GM20431 (cell line): ENCODE data around the gene AOPEP.

Experiments
- in situ Hi-C: fragments of 300-500 bp; cut with MseI, MboI; formaldehyde crosslinking; loops from one replicate; pipeline ENCODE4 v1.15.0; 2020; ENCODE audit warnings: low sequenced_read_pairs; ENCODE audit not compliant: unreplicated experiment

AOPEP gene

DNA sequence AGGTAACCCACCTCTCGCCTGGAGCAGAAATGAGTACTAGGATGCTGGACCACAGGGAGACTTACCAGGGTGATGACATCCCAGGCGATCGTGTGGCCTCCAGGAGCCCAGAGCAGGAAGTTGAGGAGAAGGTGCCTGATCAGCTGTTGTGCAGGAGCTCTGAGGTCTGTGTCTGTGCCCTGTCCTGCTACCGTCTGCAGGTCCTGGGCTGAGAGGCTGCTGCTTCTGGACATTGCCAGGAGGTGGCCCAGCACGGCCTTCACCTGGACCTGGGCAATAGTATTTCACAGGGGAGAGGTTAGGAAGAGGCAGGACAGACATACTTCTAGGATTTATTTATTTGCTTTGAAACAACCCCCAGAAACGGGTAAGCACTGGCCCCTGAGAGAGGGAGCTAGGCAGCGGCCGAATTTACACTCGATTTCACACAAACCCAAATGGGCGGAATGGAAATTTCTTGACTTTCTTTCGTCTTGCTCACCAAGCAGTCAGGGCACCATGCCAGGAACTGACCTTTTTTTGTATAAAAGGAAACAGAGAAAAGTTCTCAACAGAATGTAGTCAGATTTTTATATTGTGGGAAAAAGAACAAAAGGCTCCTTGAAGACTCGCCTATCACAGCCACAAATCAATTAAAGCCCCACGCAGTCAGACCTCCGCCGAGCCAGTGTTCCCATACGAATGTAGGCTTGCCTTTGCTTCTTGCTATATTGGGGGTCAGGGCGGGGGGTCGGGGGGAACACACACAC lies 380.7 kb downstream of the AOPEP start:
- in situ Hi-C loops = loop anchor here (25.0 kb wide), 1 partner anchor 320 kb away; no protein-coding TSS in a partner anchor

DNA sequence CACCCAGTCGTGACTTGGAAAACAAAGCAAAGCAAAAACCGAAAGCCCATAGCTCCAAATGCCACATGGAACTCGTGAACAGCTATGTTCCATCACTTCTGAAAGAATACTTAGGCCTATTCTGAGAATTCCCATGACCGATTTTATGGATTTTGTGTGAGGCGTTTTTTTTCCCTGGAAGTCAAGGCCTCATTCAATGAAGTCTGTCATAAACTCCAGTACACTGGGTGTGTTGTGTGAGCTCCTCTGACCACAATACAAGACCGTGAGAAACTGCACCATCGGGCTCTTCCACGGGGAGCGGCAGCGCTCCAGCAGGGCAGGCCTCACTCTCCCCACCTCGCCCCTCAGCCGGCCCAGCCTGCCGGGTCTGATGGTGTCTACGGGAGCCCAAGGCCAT lies 381.5 kb downstream of the AOPEP start:
- in situ Hi-C loops = loop anchor here (25.0 kb wide), 1 partner anchor 321 kb away; no protein-coding TSS in a partner anchor

DNA sequence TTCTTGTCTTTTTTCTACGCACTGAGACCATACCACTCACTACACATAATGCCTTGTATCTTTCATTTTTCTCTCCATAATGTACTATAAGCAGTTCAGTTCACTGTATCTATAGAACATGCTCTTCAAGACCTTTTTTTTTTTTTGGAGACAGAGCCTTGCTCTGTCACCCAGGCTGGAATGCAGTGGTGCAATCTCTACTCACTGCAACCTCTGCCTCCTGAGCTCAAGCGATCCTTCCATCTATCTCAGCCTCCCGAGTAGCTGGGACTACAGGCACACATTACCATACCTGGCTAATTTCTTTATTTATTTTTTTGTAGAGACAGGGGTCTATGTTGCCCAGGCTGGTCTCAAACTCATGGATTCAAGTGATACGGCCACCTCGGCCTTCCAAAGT lies 382.3 kb downstream of the AOPEP start:
- in situ Hi-C loops = loop anchor here (25.0 kb wide), 1 partner anchor 321 kb away; no protein-coding TSS in a partner anchor

DNA sequence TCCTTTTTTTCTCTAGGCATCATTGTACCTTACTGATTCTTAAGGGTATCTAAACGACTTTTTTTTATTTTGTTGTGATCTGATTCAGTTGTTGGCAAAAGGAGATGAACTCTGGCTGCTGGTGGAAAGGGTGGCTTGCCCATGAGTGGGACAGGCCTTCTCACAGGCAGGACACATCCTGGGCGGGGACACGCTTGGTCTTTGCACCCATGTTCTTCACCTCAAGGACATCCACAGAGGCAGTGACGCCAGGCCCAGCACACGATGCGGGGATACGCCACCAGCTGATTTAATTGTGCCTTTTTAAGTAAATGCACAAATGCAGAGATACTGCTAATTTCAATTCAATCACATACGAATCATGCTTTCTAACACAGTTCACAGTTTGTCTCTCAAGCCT lies 383.0 kb downstream of the AOPEP start:
- in situ Hi-C loops = loop anchor here (25.0 kb wide), 1 partner anchor 322 kb away; no protein-coding TSS in a partner anchor

DNA sequence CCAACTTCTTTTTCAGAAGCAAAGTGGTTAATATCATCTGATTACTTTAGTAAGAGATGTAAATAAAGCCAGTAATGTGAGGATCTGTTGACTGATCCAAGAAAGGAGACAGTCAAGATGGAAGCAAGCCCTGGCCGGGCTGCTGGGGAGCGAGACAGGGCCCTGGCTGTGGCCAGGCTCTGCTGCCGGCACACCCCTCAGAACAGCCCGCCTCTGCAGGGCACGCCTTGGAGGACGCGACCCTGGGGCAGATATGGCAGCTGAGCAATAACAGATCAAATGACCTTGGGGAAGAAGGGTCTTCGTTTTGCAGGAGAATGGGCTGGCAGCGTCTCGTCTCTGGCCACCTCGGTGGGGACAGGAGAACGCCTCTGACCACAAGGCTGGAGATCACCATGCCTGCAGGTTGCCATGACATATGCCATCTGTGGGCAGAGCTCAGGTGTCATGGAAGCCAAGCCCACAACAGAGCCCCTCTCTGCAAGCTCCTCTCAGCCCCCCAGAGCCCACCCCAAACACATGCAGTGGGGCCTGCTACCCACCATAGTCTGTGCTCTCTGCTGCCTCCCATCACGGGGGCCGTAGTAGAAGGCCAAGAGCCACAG lies 384.5 kb downstream of the AOPEP start:
- in situ Hi-C loops = loop anchor here (25.0 kb wide), 1 partner anchor 324 kb away; no protein-coding TSS in a partner anchor

DNA sequence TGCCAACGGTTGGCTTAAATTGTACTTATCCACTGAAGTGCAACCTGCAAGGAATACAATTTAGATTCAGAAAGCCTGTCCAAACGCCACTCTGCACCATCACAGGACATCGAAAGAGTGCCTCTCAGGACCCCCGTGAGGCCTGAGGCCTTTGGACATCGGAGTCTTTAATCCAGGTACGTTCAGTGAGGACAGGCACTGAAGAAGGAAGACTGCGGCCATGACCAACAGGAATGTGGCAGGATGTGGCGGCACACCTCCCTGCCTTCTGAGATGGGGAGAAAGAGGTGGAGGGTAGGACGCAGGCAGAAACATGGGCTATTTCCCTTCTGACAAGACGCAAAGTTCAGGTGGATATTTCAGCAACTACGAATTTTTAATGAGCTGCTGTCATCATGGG lies 385.2 kb downstream of the AOPEP start:
- in situ Hi-C loops = loop anchor here (25.0 kb wide), 1 partner anchor 324 kb away; no protein-coding TSS in a partner anchor

DNA sequence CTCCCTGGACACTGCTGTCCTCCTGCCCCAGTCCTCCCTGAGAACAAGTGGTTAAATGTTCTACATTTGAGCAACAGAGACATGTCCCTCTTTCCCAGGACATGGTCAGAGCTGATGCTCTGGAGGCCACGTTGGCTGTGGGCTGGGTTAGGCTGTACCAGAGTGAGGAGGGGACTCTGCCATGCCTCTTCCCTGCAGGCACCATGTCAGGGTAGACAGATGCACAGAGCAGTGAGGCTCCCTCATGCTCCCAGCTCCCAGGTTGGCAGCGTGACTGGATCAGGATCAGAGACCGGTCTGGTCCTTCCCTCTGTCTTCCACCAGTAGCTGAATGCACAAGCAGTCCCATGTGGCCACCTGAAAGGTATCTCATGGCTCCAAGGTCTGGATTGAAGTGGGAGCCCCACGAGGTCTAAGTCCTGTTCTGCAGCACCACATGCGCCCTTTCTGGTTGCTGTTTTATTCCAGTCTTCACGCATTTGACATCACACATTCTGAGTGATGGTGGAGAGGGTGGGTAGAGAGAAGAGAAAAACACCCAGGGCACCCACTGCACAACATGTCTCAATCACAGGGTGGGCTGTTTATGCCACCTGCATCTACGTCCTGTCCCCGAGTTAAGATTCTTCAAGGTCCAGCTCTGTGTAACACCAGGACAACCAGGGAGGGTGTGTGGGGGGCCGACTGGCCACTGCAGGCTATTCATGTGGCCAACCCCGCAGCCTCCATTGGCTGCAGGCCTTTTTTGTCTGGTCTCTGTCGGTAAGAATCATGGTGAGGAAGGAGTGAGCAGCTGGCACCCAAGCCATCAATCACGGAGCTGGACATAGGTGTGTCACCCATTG lies 386.2 kb downstream of the AOPEP start:
- in situ Hi-C loops = loop anchor here (25.0 kb wide), 1 partner anchor 325 kb away; no protein-coding TSS in a partner anchor

DNA sequence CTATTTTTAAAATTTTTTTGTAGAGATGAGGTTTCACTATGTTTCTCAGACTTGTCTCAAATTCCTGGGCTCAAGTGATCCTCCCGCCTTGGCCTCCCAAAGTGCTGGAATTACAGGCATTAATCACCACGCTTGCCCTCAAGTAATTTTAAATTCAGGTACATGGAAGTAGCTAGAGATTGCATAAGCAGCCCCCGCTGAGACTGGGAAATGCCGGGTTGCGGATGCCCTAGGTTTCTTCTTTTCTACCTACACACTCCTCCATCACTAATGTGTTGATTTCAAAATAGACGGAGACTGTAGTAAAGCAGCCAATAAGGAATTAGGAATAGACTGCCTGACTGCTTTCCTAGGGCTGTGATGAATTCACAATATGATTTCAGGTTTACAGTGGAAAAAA lies 388.6 kb downstream of the AOPEP start:
- in situ Hi-C loops = loop anchor here (25.0 kb wide), 1 partner anchor 328 kb away; no protein-coding TSS in a partner anchor

DNA sequence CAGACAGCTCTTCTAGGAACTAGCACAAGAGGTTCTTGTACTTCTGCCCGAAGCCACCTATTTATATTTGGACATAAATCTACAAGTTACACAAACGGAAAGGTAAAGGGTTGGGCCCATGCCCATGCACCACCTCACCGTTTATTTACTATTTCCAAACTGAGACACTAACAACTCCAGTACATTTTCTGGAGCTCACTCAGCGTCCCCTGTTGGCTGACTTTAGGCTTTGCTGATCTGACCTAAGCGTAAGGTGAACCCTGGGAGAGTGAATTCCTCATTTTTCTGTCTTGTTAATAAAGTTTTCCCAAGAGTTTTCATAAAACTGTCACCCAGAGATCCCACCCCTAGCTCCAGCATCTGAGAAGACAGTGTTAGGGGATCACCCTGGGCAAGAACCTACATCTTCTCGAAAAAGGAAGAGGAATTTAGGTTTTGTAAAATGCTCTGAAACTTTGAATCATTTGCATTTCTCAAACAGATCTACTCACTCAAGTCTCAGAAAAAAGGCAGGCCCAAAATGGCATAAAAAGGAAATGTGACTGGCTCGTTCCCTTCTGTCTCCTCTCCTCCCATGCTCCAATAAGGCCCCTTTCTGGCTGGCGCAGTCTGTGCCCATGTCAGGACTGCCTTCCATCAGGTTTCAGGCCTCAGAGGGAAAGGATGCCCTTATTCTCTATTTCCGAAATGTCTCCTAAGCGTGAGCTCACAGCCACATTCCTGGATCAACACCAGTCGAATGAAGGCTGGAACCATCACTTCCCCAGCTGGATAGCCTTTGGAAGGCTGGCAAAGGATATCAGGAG lies 389.7 kb downstream of the AOPEP start:
- in situ Hi-C loops = loop anchor here (25.0 kb wide), 1 partner anchor 329 kb away; no protein-coding TSS in a partner anchor

DNA sequence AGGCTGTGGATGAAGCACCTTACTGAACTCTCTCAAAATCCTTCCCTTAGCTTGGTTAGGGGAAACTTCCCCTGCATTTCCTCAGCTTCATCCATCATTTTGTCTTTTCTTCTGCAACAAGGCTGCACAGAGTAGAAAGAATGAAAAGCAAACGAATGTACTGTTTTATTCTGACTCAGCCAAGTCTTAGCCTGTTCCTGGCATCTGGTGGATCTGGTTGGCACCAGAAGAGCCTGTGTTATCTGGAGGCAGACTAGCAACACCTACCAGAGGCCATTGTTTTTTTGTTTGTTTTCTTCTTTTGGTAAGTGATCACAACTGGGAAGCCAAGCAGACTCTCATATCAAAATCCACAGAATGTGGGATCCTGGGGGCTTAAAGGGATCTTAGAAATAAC lies 390.3 kb downstream of the AOPEP start:
- in situ Hi-C loops = loop anchor here (25.0 kb wide), 1 partner anchor 330 kb away; no protein-coding TSS in a partner anchor

DNA sequence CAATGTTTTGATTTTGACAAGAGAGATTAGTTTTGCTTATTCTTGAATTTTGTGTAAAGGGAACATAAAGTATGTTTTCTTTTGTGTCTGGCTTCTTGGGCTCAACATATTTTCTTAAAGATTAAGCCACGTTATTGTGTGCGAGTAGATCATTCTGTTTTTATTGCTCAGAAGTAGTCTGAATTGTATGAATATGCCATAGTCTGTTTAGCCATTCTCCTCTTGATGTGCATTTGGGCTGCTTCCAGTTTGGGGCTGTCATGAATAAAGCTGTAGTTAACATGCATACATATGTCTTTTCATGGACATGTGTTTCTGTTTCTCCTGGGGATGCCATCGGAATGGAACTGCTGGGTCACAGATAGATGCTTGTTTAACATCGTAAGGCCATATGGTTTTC lies 392.1 kb downstream of the AOPEP start:
- in situ Hi-C loops = loop anchor here (25.0 kb wide), 1 partner anchor 331 kb away; no protein-coding TSS in a partner anchor

DNA sequence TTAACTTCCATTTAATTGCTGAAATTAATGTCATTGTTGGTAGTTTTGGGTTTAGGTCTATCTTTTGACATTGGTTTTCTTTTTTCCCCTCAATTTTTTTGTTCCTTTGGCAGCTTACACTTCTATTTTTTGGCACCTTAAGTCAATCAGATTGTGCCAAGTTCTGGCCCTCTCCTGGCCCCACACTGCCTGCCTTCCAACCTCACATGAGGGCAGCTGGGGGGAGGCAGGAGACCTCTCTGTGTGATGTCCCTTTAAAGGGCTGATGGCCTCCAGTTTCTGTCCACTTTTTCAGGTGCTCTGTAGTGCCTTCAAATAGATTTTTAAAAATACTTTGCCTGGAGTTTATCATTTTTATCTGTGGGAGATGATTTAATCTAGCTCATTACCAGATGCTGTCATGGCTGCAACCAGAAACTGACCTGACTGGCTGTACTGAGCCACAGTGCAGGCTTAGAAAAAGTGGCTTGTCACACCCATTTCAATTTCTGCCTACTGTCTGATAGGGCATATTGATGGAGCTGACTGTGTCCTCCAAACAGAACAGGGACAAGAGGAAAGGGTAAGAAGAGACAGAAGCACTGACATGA lies 394.4 kb downstream of the AOPEP start:
- in situ Hi-C loops = loop anchor here (25.0 kb wide), 1 partner anchor 334 kb away; no protein-coding TSS in a partner anchor

DNA sequence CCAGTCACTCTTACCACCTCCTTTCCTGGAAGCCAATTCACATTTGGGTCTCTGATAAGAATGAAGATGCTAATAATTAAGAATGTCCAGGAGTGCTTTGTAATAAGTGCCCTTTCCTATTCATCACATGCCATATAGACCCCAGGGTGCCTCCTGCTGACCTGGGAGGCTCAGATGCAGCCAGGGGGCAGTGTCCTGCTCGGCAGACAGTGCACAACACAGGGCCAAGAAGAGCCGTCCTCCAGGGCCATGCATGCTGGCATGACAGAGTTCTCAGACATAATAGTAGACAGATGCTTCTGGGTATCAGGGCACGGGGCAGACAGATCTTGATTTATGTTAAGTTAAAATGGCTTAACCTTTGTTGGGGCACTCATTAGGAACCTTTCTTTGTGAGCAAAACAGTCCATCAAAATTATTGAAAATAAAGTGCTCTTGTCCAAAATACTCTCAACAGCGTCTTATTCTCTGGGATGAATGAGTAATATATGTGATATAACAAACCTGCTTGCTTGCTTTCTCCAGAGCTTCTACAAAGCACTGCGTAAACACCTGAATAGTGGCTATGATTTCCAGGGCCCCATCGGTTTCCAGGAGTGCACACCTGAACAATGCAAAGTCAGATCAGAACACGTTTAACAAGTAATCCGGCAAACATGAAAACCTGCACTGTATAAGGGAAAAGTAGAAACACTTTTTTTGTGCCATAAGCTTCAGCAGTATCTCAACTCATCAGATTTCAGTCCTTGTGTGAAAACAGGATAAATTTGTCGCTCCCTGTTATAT lies 398.3 kb downstream of the AOPEP start:
- in situ Hi-C loops = loop anchor here (25.0 kb wide), 2 partner anchors 337 to 437 kb away; no protein-coding TSS in a partner anchor

DNA sequence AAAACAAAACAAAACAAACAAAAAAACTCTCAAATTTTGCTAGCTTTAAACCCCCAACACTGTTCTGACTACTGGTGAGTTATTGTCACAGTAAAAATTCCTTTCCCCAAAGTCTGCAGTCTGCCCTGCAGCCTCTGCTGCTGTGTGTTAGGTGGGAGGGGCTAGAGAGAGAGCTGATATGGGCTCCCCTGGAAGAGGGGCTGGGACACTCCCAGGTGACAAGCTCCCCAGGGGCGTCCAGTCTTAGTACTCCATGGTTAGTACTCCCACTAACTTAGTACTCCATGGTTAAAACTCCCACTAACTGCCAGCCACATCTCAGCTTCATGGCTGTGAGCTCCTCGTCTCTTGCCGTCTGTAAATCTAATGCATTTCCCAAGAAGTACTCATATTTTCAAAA lies 399.2 kb downstream of the AOPEP start:
- in situ Hi-C loops = loop anchor here (25.0 kb wide), 1 partner anchor 438 kb away; no protein-coding TSS in a partner anchor

DNA sequence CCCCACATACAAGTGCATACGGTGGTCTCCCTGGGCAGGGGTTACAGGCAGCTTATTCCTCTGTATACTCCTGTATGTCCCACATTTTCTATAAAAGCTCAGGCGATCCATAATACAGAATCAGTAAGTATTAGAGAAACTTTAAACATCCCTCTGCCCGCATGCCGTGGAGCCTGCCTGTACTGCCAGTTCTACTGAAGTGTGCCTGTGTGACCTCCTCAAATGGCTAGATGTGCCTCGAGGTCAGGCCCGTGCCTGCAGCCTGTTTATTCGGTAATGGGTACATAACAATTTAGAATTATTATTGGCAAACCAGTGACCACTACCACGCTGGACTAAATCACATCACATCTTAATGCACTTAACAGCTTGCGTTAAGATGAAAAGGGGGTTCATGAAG lies 400.2 kb downstream of the AOPEP start:
- in situ Hi-C loops = loop anchor here (25.0 kb wide), 1 partner anchor 439 kb away; no protein-coding TSS in a partner anchor

DNA sequence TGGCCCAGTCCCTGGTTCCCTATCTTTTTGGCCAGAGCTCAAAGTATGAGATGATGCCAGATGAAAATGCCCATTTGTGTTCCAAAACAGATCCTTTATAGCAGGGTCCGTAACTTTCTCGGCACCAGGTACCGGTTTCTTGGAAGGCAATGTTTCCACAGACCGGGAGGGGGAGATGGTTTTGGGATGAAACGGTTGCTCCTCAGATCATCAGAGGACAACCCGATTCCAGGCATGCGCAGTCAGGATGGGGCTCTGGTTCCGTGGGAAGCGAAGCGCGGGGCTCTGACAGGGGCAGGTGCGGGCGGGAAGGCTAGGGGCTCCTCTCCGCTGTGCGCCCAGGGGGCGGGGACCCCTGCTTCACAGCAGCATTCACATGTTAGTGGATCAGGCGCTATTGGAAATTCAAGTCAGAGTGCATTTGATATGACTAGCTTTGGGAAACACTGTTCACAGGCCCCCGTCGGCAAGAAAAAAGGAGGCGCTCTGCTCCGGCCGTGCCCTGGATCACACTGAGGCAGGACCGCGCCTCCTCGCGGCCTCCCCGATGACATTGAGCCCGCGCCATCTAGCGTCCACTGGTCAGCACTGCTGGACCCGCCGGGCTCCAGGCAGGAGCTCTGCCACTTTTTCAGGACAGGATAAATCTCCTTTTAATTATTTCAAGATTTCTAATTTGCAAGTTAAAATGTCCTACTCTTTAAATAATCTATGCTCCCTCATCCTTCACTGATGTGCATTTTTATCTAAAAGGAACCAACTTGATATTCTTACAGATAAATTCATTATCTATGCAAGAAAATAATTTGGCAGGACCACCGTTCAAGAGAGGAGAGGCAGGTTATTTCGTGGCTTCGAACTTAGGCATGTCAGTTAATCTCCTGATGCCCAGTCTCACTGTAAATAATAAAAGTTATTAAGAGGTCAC lies 401.0 kb downstream of the AOPEP start:
- in situ Hi-C loops = loop anchor here (25.0 kb wide), 1 partner anchor 440 kb away; no protein-coding TSS in a partner anchor

DNA sequence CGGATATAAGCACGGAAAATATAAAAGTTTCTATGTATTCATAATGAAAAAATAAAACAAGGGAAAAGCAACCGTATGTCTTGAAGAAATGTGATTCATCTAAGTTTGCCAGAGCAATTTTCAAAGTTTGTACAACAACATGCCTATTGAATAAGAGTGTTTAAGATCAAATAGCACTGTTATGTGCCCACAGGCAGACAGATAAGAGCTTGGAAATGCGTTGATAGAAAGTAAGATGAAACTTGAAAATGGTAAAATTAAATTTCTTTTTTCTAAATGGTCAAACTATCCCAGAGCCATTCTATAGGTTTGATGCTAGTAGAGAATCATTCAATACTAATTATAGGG lies 401.7 kb downstream of the AOPEP start:
- in situ Hi-C loops = loop anchor here (25.0 kb wide), 1 partner anchor 441 kb away; no protein-coding TSS in a partner anchor
